A172 (cell line): Measurements from ENCODE around the gene LKAAEAR1. TPM values are rescaled to one million over a fixed set of nuclear protein-coding genes. Genes with fewer than 3 reads are reported as not detected.

Experiments used
- DNase-seq: peaks from one replicate; pipeline ENCODE4 v3.0.0-alpha.2; 2015; ENCODE audit warnings: low spot score
- total RNA-seq: library from RNA; depleted of rRNA; stranded (reverse); fragments of >200 nt; shearing (Covaris generic); gene quantifications from 2 replicates; pipeline ENCODE4 v1.2.3, GENCODE V29; 2014

LKAAEAR1 gene
- total RNA-seq, 1 experiment from 2014 or later = not detected

GRCh38 chr20:64051561-64052325, 32.5 kb downstream of the LKAAEAR1 start:
- no peak for DNase-seq

- no peak for DNase-seq
These were observed 33.2 kb downstream of the LKAAEAR1 start for GRCh38 chr20:64051033-64051452.

- no peak for DNase-seq
These were observed 33.8 kb downstream of the LKAAEAR1 start for GRCh38 chr20:64050261-64051032.

DNA sequence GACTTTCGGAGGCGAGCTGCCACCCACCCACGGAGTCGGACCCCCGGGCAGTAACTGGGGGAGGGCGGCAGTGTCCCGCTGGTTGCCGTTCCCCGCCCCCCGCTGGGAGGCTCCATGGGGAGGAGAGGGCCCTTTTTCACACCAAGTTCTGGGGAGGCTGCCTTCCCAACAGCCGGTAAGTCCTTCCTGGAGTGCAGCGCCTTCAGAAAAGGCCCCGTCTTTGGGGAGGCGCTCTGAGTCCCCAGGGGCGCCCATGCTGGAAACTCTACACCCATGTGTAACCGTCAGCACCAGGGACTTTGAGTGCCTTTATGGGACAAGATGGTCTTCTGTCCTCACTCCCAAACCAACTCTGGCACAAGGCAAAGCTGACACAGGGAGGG, 34.3 kb downstream of the LKAAEAR1 start:
- no peak for DNase-seq

- no peak for DNase-seq
These were observed 34.9 kb downstream of the LKAAEAR1 start, which contains the start of gene SOX18 for GRCh38 chr20:64049060-64049877. SOX18 (minus strand) TSS chr20:64049639; CDS start chr20:64049516, 123 bp downstream.

- no peak for DNase-seq
These were observed 35.7 kb downstream of the LKAAEAR1 start for GRCh38 chr20:64048402-64049044.

DNA sequence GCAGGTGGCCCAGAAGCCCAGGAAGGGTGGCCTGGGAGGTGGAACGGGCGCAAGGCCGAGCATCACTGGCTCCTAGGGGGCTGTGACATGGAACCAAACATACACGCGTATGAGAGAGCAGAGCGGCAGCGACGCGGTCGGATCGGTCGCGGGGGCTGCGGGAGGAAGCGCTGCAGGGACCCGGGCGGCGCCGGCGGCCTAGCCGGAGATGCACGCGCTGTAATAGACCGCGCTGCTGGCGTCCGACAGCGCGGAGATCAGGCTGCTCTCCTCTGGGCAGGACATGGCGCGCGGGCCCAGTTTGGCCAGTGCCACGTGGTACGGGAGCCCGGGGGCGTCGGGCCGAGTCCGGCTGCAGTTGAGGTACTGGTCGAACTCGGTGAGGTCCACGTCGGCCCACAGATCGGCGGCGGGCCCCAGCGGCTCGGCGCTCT, 36.2 kb downstream of the LKAAEAR1 start:
- DNase-seq = no peak

GRCh38 chr20:64047046-64047389, 37.2 kb downstream of the LKAAEAR1 start:
- DNase-seq = no peak

GRCh38 chr20:64045346-64046011, 38.7 kb downstream of the LKAAEAR1 start:
- peak; percentile 47 for DNase-seq

GRCh38 chr20:64044484-64045247, 39.5 kb downstream of the LKAAEAR1 start:
- DNase-seq = peak; percentile 83

GRCh38 chr20:64043768-64044167, 40.4 kb downstream of the LKAAEAR1 start:
- no peak for DNase-seq

- DNase-seq = no peak
These were observed 42.0 kb downstream of the LKAAEAR1 start for GRCh38 chr20:64042054-64042781.

- no peak for DNase-seq
These were observed 42.5 kb downstream of the LKAAEAR1 start for GRCh38 chr20:64041781-64042053.

GRCh38 chr20:64041040-64041780, 43.0 kb downstream of the LKAAEAR1 start:
- DNase-seq = no peak

DNA sequence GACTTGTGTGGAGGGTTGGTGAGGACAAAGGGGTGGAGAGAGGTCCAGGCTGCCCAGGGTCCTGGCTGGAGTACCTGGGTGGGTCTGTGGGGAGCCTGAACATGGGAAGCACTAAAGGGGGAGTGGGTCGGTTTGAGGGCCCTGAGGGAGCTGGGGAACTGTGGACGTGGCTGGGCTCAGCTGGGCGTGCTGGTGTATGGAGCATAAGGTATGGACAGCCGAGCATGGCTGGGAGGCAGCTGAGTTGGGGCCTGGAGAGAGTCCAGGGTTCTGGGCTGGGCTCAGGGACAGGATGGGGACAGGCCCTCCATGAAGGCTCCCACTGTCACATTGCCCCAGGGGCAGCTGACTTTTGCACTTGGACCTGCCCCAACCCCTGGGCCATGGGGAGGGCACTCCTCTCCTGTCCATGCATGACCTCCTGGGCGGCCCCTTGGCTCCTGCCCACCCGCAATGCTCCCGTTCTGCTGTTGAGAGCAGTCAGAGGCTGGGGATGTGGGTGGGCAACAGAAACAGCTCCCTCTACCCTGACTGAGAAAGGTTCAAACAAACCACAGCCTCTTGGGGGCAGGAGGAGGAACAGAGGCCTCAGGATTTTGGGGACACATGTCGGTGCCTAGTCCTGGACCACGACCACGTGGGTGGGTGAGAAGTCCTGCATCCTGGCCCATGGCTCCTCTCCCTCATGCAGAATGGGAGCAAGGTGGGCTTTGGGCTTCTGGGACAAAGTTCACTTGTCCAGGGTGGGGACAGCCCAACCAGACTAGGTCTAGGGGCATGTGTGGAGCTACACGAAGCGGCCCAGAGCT, 43.8 kb downstream of the LKAAEAR1 start:
- DNase-seq = no peak

GRCh38 chr20:64039293-64040160, 44.7 kb downstream of the LKAAEAR1 start:
- no peak for DNase-seq

GRCh38 chr20:64038565-64039292, 45.5 kb downstream of the LKAAEAR1 start:
- no peak for DNase-seq
